NCI-H2196 (cell line): Measurements from ENCODE around the gene NOL4L.

Source experiments
- DNase-seq: peaks from one replicate; lab custom pipeline; 2025; ENCODE audit not compliant: unreplicated experiment; lab: John Stamatoyannopoulos, UW

Gene NOL4L

GRCh38 chr20:32487381-32487780 is 97.8 kb downstream of the NOL4L start:
- no peak for DNase-seq

GRCh38 chr20:32485770-32486478 is 99.2 kb downstream of the NOL4L start:
- no peak for DNase-seq

GRCh38 chr20:32484958-32485769 is 100.0 kb downstream of the NOL4L start:
- peak; percentile 64 for DNase-seq

- no peak for DNase-seq
Observed at GRCh38 chr20:32484225-32484957, 100.7 kb downstream of the NOL4L start.

GRCh38 chr20:32483351-32484224 is 101.5 kb downstream of the NOL4L start:
- DNase-seq = peak; percentile 84

GRCh38 chr20:32482442-32483261 is 102.5 kb downstream of the NOL4L start:
- DNase-seq = no peak

DNA sequence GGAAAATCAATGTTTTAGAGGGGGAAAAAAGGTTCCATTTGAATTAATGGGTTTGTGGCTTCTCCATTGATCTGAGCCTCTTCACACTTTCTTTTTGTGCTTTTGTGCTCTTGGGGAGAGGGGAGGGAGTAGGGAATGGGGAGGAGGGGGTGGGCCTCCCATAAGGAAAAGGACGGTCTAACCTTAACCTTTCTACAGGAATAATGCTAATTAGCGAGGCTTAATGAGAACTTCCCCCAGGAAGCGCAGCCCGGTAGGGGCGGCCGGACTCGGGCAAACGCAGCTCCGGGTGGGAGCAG is 103.0 kb downstream of the NOL4L start:
- no peak for DNase-seq

- DNase-seq = no peak
Observed at GRCh38 chr20:32481311-32482142, 103.6 kb downstream of the NOL4L start.

DNA sequence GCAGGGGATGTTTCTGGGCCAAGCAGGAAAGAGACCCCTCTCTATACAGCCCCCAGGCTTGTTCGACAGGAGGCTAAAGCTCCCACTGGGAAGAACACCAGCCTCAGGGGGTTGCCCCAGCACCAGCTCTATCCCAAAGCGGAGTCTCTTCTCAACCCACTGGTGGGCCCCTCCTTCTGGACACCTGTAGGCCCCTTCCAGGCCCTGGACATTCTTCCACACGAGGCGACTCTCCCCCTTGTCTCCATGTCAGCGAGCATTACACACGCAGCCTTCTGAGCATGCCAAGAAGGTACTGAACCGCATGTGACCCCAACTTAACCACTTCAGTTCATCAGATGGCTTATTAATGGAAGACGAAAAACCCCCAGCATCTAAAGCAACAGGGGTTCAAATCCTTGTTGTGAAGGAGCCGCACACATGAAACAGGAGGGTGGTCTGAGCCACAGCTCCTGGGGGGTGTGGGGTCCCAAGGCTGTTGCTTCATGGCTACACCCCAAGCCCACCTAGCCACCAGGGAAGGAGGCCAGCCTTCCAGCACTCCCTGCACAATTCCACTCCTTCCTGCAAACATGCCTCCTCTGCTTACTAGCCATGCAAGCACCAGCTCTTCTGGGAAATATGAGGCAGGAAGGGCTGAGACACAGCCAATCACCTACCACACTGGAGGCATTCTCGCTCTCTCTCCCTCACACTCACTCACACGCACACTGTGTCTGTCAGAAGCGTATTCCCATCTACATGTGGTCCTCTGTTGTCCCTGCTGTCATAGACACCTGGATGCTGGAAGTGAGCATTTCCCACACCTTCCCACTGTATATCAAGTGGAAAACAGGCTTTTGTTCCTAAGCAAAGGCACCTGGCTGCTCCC is 104.5 kb downstream of the NOL4L start:
- no peak for DNase-seq

- DNase-seq = no peak
Observed at GRCh38 chr20:32479697-32480171, 105.4 kb downstream of the NOL4L start.

DNA sequence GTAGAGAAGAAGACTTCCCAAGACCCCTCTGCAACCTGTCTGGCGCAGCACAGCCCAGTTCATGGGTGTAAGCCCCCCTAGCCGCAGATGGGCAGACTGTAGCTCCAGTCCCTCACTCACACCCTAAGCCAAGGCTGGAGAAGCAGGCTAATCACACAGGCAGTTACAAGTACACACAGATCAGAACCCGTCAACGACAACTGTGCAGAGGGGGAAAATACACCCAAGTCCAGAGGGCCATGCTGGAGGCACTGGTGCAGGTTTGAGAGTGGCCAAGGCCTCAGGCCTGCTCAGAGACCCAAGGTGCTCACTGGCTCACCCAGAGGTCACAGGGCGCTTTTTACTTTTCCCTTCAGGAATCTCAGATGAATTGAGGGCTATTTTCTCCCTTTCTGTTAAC is 106.1 kb downstream of the NOL4L start:
- no peak for DNase-seq

DNA sequence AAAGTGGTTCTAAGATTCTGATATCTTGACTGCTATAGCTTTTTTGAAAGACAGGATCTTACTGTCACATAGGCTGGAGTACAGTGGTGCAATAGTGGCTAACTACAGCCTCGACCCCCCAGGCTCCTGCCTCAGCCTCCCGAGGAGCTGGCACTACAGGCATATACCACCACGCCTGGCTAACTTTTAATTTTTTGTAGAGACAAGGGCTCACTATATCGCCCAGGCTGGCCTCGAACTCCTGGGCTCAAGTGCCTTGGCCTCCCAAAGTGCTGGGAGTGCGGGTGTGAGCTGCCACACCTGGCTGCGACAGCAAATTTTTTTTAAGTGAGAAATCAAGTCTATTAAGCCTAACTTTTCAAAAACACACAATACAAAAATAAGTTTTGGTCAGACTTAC is 106.6 kb downstream of the NOL4L start:
- DNase-seq = no peak

GRCh38 chr20:32477594-32478512 is 107.3 kb downstream of the NOL4L start:
- no peak for DNase-seq

DNA sequence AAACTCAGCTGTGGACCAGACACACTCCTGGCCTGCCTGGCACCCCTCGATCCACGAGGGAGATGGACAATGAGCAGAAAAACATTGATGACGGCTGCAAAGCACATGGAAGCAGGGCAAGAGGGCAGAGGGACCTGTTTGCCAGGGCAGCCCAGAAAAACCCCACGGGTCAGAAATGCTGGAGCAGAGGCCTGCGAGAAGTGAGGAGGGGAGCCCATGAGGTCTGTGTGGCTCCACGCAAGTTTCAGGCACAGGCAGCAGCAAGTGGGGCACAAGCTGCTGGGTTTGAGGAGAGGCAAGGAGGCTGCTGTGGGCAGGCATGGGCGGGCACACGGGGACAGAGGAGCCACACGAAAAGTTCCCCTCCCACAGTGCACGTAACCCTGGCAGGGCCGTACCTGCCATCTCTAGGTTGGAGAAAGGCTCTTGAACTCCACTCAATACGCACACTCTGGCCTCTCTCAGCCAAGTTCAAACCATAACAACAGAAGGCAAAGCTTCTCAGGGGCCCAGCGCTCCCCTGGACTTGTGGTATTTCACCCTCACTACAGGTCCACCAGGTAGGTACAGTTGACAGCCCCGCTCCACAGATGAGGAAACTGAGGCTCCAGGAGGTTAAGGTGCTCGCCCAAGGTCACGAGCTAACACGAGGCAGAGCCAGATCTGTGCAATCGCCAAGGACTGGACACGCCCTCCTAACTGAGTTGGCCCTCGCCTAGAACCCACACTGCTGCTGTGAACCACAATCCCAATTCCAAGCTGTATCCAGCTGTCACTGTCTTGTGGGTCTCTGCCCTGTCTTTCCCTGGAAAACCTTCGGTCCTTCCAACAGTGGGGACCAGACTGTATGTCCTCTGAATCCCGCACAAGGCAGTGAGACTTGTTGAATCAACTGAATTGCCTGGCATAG is 108.2 kb downstream of the NOL4L start:
- DNase-seq = no peak

DNA sequence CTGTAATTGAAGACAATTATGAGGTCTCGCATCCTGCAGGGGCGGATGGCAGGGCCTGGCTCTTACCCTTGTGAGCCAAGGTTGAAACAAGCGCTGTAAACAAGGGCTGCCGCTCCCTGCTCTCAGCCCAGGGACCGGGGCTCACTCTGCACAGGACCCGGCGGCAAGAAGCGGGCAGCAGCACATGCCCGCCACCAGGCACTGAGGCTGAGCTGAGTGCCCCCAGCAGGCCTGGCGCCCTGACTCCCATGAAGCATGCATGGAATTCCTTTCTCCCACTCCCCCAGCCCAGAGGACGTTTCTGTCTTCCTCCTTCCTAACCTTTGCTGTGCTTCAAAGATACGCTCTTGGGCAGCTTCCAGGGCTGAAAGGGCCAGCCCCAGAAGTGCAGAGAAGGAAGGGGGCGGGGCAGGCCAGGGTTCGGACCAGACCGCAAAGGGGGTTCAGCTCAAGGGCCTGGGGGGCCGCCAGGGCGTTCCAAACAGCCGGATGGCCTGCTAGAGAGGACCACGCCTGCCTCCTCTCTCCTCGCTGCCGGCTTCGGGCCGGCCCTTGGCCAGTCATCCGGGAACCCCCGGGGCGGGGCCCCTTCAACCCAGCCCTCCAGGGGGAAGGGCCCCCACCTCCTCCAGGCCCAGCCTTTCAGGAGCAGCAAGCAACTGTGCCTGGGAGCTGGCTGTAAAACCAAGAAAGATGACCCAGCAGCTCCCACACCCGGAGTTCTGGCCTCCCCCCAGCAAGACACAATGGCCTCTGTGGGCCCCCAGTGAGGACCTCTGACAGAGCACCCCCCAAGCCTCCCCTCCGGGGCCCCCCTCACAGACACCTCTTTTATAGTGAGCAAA is 109.9 kb downstream of the NOL4L start:
- DNase-seq = no peak

GRCh38 chr20:32474717-32474966 is 110.5 kb downstream of the NOL4L start:
- no peak for DNase-seq
